ENCODE results near the gene MYBBP1A. TPM values are rescaled to one million over a fixed set of nuclear protein-coding genes. Genes with fewer than 3 reads are reported as not detected.

MYBBP1A gene
- total and polyA plus RNA-seq, 2 of the 8 experiments (the other 6 are each of a cell fraction or from before 2014, with no cell fraction given) = 46.8 to 151 TPM

DNA sequence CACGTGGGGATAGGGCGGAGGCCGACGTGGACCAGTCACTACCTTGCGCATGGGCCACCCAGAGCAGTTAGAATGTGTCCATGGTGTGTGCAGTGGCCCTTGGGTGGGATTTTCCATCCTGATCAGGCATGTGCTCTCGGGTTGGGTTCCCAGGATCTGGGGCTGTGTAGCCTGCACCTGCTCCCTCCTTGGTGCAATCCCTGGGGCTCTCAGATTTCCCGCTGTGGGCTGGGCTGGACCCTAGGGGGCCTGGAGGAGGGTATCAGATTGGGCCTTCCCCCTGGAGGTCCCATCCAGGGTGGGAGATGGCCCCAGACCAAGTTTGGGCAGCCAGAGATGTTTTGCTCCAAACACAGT lies 30.4 kb upstream of the MYBBP1A start:
- peak overlapping the region in 1 of 4 experiments; percentile 69; a peak in 2 of 8 replicates for H3K4me3 ChIP-seq (ENCODE audit: extremely low read depth in 1 of 4, insufficient read depth in 2 of 4, low read depth in 3 of 4, low read length in 4 of 4)

More for the DNA sequence above, 30.4 kb upstream of the MYBBP1A start:
- peaks cover 10% of the 10 kb centered on the region; the same call in 1 of the 2 replicates for H3K23me2 ChIP-seq (ENCODE audit: low read depth, low read length)
- H3K4me1 ChIP-seq (replicated peaks in 1 of 4; ENCODE audit: control insufficient read depth in 3 of 4, insufficient read depth in 4 of 4, low read length in 3 of 4) = peaks cover 0 to 22% (median 13%) of the 10 kb centered on the region in 4 experiments; a peak in 6 of 7 replicates
- no peak overlapping the region for H3K4ac ChIP-seq (replicated peaks; ENCODE audit: insufficient read length, low read depth, low read length)
- no peak overlapping the region for H2BK120ac ChIP-seq (replicated peaks; ENCODE audit: low read depth, low read length)
- no peak overlapping the region for H2AFZ ChIP-seq (ENCODE audit: low read length)
- no peaks in the 10 kb centered on the region for H3K36me3 ChIP-seq (ENCODE audit: control insufficient read depth in 2 of 4, insufficient read depth in 4 of 4, low read length in 3 of 4)
- H3K9me3 ChIP-seq (ENCODE audit: insufficient read depth in 2 of 2, low read depth in 1 of 2, low read length in 1 of 2) = no peaks in the 10 kb centered on the region
- no peak overlapping the region for H2BK12ac ChIP-seq (ENCODE audit: low read depth, low read length)
- no peak overlapping the region for H4K8ac ChIP-seq (ENCODE audit: extremely low read depth, insufficient read depth, low read length)
- no peak overlapping the region for H3K18ac ChIP-seq (ENCODE audit: extremely low read depth, low read length)
- 0 out of 2 replicates have a peak overlapping the region, but pooled peaks have one; percentile 13 for H2AK5ac ChIP-seq (ENCODE audit: low read depth, low read length)
- 78% methylated on average over 7 of the region's 7 CpGs; no CpG with 5 or more reads in 1 of the 2 experiments for WGBS, 2 experiments (ENCODE audit: extremely low coverage in 1 of 2, insufficient coverage in 1 of 2, insufficient read length in 1 of 2, insufficient replicate concordance in 2 of 2, low coverage in 1 of 2, low lambda C conversion rate in 2 of 2, missing lambda C conversion rate in 1 of 2)
- peak overlapping the region; percentile 75 to 88; a peak in 2 of 4 replicates for H3K4me2 ChIP-seq (ENCODE audit: insufficient read depth in 1 of 2, low read depth in 2 of 2, low read length in 2 of 2)
- peaks cover 0 to 1% of the 10 kb centered on the region in 2 experiments for H4K20me1 ChIP-seq (replicated peaks in 1 of 2; ENCODE audit: control insufficient read depth in 1 of 2, insufficient read depth in 2 of 2, low read length in 2 of 2)
- no peak overlapping the region for H3K27ac ChIP-seq (ENCODE audit: low read depth, low read length)
- H3K23ac ChIP-seq (ENCODE audit: insufficient read length) = no peak overlapping the region
- no peaks in the 10 kb centered on the region for H3K79me1 ChIP-seq (ENCODE audit: low read depth, low read length)
- no peak overlapping the region for H2BK20ac ChIP-seq (ENCODE audit: low read length)
- POLR2A ChIA-PET (ENCODE audit: partially characterized antibody) = interaction anchor here (1.3 kb wide), 1 partner anchor 11 kb away, joined by 3 read pairs; no protein-coding TSS in a partner anchor
- H4K5ac ChIP-seq (ENCODE audit: insufficient read length, low read depth, low read length) = no peak overlapping the region
- H3K14ac ChIP-seq (ENCODE audit: insufficient read length) = no peak overlapping the region
- no peak overlapping the region for H3K56ac ChIP-seq (replicated peaks; ENCODE audit: insufficient read length, low read depth, low read length)
- TF ChIP-seq SAP30 (IDR thresholded peaks at IDR 0.05; ENCODE audit: insufficient read depth, insufficient replicate concordance, low read length) (no peak), TEAD4 (IDR thresholded peaks at IDR 0.05; ENCODE audit: low read depth, low read length) (no peak), SIX5 (IDR thresholded peaks at IDR 0.05; ENCODE audit: low read depth, low read length) (no peak), POLR2AphosphoS5 (IDR thresholded peaks at IDR 0.05; ENCODE audit: low read depth, low read length) (no peak), CBX5 (IDR thresholded peaks at IDR 0.05; ENCODE audit: low read depth, low read length) (no peak), JUND (IDR thresholded peaks at IDR 0.05; ENCODE audit: low read length) (no peak)
- H4K91ac ChIP-seq (replicated peaks; ENCODE audit: insufficient read length, low read length) = peak overlapping the region; percentile 61
- H2BK15ac ChIP-seq (ENCODE audit: low read length) = 0 out of 2 replicates have a peak overlapping the region, but pooled peaks have one; percentile 88
- FAIRE-seq (no peak), DNase-seq (ENCODE audit: low read depth in 1 of 2, low spot score in 2 of 2) (no peak)
- CTCF ChIA-PET (ENCODE audit: partially characterized antibody) = interaction anchor here (0.7 to 4.2 kb wide), 2 partner anchors 19 to 25 kb away, joined by 3 to 39 read pairs; no protein-coding TSS in a partner anchor
- H2BK5ac ChIP-seq (ENCODE audit: low read depth, low read length) = no peak overlapping the region; the same call in 1 of the 2 replicates
- H3K79me2 ChIP-seq (ENCODE audit: control insufficient read depth in 1 of 2, insufficient read depth in 2 of 2, low read length in 2 of 2) = no peaks in the 10 kb centered on the region
- H3K27me3 ChIP-seq (replicated peaks in 1 of 4; ENCODE audit: control insufficient read depth in 3 of 4, extremely low read depth in 1 of 4, insufficient read depth in 3 of 4, low read length in 3 of 4) = peaks cover 8 to 45% (median 38%) of the 10 kb centered on the region in 4 experiments
- no peak overlapping the region for H3K9ac ChIP-seq (replicated peaks in 1 of 4; ENCODE audit: extremely low read depth in 1 of 4, low read depth in 3 of 4, low read length in 3 of 4)
